OCI-LY1 (cell line): ENCODE results near the gene SYTL1.

Experiments
- H2AFZ ChIP-seq: fragments of 200-600 bp; sonication (generic), shearing (Covaris generic); 2 replicates; pipeline ENCODE4 v1.6.0; 2014; ENCODE audit warnings: antibody characterized with exemption, mild to moderate bottlenecking, low read length
- H3F3A ChIP-seq: fragments of 200-600 bp; sonication (generic), shearing (Covaris generic); 2 replicates; pipeline ENCODE4 v1.6.0; 2014; ENCODE audit warnings: mild to moderate bottlenecking, antibody characterized with exemption, low read length, moderate library complexity; ENCODE audit not compliant: insufficient read depth
- H3K27ac ChIP-seq: fragments of 200-600 bp; sonication (generic); 2 replicates; pipeline ENCODE4 v1.5.1; 2014; ENCODE audit warnings: low read length, mixed run types, mild to moderate bottlenecking, low read depth; ENCODE audit not compliant: poor library complexity, severe bottlenecking
- H3K27me3 ChIP-seq: fragments of 200-600 bp; sonication (generic); 2 replicates; pipeline ENCODE4 v1.6.0; 2014; ENCODE audit warnings: antibody characterized with exemption, mild to moderate bottlenecking, low read length, moderate library complexity; ENCODE audit not compliant: insufficient read depth
- H3K36me3 ChIP-seq: fragments of 200-600 bp; sonication (generic); 2 replicates; pipeline ENCODE4 v1.6.1; 2014; ENCODE audit warnings: mild to moderate bottlenecking, antibody characterized with exemption, low read length, moderate library complexity, mixed read lengths; ENCODE audit not compliant: insufficient read depth
- H3K4me1 ChIP-seq: fragments of 200-600 bp; sonication (generic); 2 replicates; pipeline ENCODE4 v1.5.1; 2014; ENCODE audit warnings: mild to moderate bottlenecking, low read length, moderate library complexity; ENCODE audit not compliant: insufficient read depth, severe bottlenecking
- H3K4me2 ChIP-seq: fragments of 200-600 bp; sonication (generic), shearing (Covaris generic); 2 replicates; pipeline ENCODE4 v1.6.1; 2014; ENCODE audit warnings: low read length
- H3K4me3 ChIP-seq: fragments of 200-600 bp; sonication (generic); 2 replicates; pipeline ENCODE4 v1.5.1; 2014; ENCODE audit warnings: low read length, low read depth, mild to moderate bottlenecking, mixed read lengths; ENCODE audit not compliant: poor library complexity, severe bottlenecking
- H3K79me2 ChIP-seq: fragments of 200-600 bp; shearing (Covaris generic); 2 replicates; pipeline ENCODE4 v1.6.1; 2016; ENCODE audit warnings: mixed run types, low read length, mixed read lengths; ENCODE audit not compliant: insufficient read depth
- H3K9ac ChIP-seq: fragments of 200-600 bp; sonication (generic), shearing (Covaris generic); 2 replicates; pipeline ENCODE4 v1.6.1; 2014; ENCODE audit warnings: mild to moderate bottlenecking, low read length, mixed read lengths
- H3K9me2 ChIP-seq: fragments of 200-600 bp; sonication (generic), shearing (Covaris generic); 2 replicates; pipeline ENCODE4 v1.6.1; 2014; ENCODE audit warnings: low read depth, mild to moderate bottlenecking, low read length, mixed read lengths
- H3K9me3 ChIP-seq: fragments of 200-600 bp; shearing (Covaris generic); 2 replicates; pipeline ENCODE4 v1.6.1; 2014; ENCODE audit warnings: low read length, mixed read lengths
- H4K20me1 ChIP-seq: fragments of 200-600 bp; sonication (generic), shearing (Covaris generic); 2 replicates; pipeline ENCODE4 v1.6.0; 2016; ENCODE audit warnings: mild to moderate bottlenecking, low read length; ENCODE audit not compliant: insufficient read depth
- CTCF ChIP-seq: fragments of 200-600 bp; sonication (generic), shearing (Covaris generic); IDR thresholded peaks from 2 replicates; pipeline ENCODE4 v1.5.1; 2017; ENCODE audit warnings: mild to moderate bottlenecking, antibody characterized with exemption, low read length, moderate library complexity, mixed read lengths
- EZH2 ChIP-seq: fragments of 200-600 bp; sonication (generic), shearing (Covaris generic); IDR thresholded peaks from 2 replicates; pipeline ENCODE4 v1.8.0; 2017; ENCODE audit warnings: borderline replicate concordance, mixed run types, mild to moderate bottlenecking, antibody characterized with exemption, low read length, moderate library complexity, mixed read lengths

Gene SYTL1

DNA sequence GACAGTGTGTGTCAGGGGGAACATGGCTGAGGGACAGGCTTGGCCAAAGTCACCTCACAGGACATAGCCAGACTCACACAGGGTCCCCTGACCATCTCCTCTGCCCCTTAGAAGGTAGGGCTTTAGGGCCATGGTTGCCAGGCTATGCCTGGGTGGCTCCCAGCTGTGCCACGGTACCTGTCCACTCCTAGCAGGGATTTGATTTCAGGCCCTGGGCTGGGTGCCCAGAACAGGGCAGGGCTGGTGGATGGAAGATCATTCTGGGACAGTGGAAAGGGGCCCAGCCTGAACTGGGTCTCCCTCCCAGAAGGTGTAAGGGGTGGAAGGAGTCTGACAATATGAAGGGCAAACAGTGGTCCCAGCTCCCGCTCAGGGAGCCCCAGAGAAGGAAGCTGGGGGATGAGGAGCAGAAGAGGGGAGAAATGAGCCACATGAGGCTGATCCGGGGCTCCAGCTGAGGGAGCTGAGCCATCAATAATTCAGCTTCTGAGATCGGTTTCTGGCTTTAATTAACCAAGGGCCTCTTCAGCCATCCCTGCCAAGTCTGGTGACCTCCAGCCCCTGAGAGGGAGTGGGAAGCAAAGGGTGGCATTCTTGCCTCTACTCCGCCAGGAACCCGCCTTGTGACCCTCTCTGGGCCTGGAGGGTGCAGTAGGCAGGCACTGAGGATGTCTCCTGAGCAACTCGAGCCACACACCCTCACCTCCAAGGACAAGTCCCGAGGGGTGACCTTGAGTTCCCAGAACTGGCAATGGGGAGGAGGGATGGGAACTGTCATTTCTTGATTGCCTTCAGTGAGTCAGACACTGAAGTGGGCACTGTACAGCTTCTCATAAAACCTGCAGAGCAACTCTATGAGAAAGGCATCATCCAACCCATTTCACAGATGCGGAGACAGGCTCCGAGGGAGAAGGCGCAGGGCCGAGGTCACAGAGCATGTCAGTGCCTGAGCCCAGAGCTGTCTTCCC, 39.2 kb downstream of the SYTL1 start:
- no peaks in the 10 kb centered on the region for H4K20me1 ChIP-seq
- H3K9me2 ChIP-seq, result no peaks in the 10 kb centered on the region
- TF ChIP-seq EZH2 (no peak), CTCF (no peak)
- no peaks in the 10 kb centered on the region for H3K79me2 ChIP-seq
- H3F3A ChIP-seq, result no peaks in the 10 kb centered on the region
- H3K9me3 ChIP-seq, result no peaks in the 10 kb centered on the region
- H3K27ac ChIP-seq, result no peak overlapping the region
- H3K36me3 ChIP-seq, result no peaks in the 10 kb centered on the region
- no peaks in the 10 kb centered on the region for H3K4me1 ChIP-seq
- peaks cover 4% of the 10 kb centered on the region; the same call in 1 of the 2 replicates for H3K27me3 ChIP-seq
- no peak overlapping the region for H3K4me3 ChIP-seq
- no peak overlapping the region for H3K9ac ChIP-seq
- H3K4me2 ChIP-seq, result no peak overlapping the region
- H2AFZ ChIP-seq, result no peak overlapping the region

GRCh38 chr1:27381969-27382762, 40.3 kb downstream of the SYTL1 start:
- no peak for TF ChIP-seq EZH2
- no peak for TF ChIP-seq CTCF
- H3K27ac ChIP-seq, result no peak overlapping the region
- H3F3A ChIP-seq, result no peaks in the 10 kb centered on the region
- no peak overlapping the region for H3K4me2 ChIP-seq
- no peaks in the 10 kb centered on the region for H3K79me2 ChIP-seq
- H3K9me2 ChIP-seq, result no peaks in the 10 kb centered on the region
- no peak overlapping the region for H2AFZ ChIP-seq
- H4K20me1 ChIP-seq, result no peaks in the 10 kb centered on the region
- no peaks in the 10 kb centered on the region for H3K9me3 ChIP-seq
- no peak overlapping the region for H3K9ac ChIP-seq
- peaks cover 4% of the 10 kb centered on the region; the same call in 1 of the 2 replicates for H3K27me3 ChIP-seq
- no peaks in the 10 kb centered on the region for H3K4me1 ChIP-seq
- no peak overlapping the region for H3K4me3 ChIP-seq
- no peaks in the 10 kb centered on the region for H3K36me3 ChIP-seq

DNA sequence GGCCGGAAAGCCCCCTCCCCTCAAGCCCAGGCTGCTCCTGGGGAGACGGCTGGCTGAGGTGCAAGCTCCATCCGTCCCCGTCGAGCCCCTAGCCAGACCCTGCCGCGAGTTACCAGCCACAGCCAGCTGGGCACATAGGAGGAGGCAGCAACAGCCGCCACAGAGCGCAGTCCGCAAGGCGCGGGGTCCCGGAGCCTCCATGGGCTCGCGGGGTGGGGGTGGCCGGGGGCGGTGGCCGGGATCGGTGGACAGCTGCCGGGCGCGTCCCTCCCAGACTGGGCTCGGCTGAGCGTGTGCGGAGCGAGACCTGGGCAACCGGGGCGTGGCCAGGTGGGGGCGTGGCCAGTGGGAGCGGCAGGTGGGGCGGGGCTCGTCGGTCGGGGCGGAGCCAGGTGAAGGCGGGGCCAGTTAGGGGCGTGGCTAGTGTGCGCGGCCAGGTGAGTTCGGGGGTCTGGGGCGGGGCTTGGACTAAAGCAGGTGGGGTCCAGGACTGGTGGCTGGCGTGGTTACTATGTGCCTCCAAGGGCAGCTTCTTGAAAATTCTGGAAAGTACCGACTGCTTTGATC, 41.3 kb downstream of the SYTL1 start, which contains the start of gene CD164L2:
Gene CD164L2 (minus strand): TSS at position 295 of the 567 bp plus-strand sequence. CDS start 94 bp downstream, at position 201.
- no peak within 1 kb of the TSS for H3K4me2 ChIP-seq
- H3K4me3 ChIP-seq, result no peak within 1 kb of the TSS
- H2AFZ ChIP-seq, result no peak within 1 kb of the TSS
- no peaks in the 10 kb centered on the region for H3K4me1 ChIP-seq
- H3K9me3 ChIP-seq, result no peaks in the 10 kb centered on the region
- no peaks in the 10 kb centered on the region for H3K79me2 ChIP-seq
- H3K27ac ChIP-seq, result no peak within 1 kb of the TSS
- H3F3A ChIP-seq, result no peaks in the 10 kb centered on the region
- TF ChIP-seq CTCF, result no peak
- no peak for TF ChIP-seq EZH2
- no peaks in the 10 kb centered on the region for H4K20me1 ChIP-seq
- no peak within 1 kb of the TSS for H3K9ac ChIP-seq
- peaks cover 4% of the 10 kb centered on the region; the same call in 1 of the 2 replicates for H3K27me3 ChIP-seq
- no peaks in the 10 kb centered on the region for H3K9me2 ChIP-seq
- H3K36me3 ChIP-seq, result no peaks in the 10 kb centered on the region
